GM18519 (cell line): ENCODE results near the gene MAN2B2.
"Not testable (repeated sequence)": the region's sequence is repeated elsewhere in the genome, so short reads cannot be mapped to it uniquely, and the experiment has no call there.

Experiments
- ATAC-seq: cut with Tn5 transposase; IDR thresholded peaks from one replicate; pipeline ENCODE4 v1.9.1; 2021; ENCODE audit warnings: mild to moderate bottlenecking, moderate library complexity; ENCODE audit not compliant: unreplicated experiment, low FRiP score

The MAN2B2 gene

GRCh38 chr4:6663596-6664393 lies 88.8 kb downstream of the MAN2B2 start:
- ATAC-seq, result no peak

DNA sequence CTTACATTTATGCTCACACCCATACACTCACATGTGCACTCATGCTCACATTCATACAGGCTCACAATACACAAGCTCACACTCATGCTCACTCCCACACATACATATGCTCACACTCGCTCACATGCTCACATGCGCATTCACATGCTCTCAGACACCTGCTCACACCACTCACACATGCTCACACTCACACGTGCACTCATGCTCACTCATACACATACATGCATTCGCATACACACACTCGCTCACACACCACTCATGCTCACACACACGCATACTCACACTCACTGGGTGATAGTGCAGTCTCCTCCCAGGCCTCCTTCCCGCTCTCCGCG lies 90.3 kb downstream of the MAN2B2 start:
- no peak for ATAC-seq

DNA sequence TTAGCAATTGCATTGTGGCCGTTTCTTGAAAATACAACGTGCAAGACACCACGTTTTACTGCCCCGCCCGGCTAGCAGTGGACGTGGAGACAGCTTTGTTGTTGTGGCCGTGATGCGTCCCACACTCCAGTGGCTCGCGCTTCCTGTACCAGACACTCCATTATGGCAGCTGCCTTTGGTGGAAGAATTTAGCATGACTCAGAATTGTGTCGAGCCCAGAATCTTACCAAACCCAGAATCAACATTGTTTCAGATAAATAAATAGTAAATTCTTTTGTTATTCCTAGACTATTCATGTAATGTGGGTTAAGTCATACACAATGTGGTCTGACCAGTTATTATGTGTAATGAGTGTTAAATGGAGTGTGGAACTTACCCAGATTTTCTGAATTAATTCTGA lies 93.4 kb downstream of the MAN2B2 start:
- no peak for ATAC-seq

- ATAC-seq, result no peak
Measured at GRCh38 chr4:6671648-6672047, 96.7 kb downstream of the MAN2B2 start.

GRCh38 chr4:6672131-6672530 lies 97.1 kb downstream of the MAN2B2 start:
- no peak for ATAC-seq

DNA sequence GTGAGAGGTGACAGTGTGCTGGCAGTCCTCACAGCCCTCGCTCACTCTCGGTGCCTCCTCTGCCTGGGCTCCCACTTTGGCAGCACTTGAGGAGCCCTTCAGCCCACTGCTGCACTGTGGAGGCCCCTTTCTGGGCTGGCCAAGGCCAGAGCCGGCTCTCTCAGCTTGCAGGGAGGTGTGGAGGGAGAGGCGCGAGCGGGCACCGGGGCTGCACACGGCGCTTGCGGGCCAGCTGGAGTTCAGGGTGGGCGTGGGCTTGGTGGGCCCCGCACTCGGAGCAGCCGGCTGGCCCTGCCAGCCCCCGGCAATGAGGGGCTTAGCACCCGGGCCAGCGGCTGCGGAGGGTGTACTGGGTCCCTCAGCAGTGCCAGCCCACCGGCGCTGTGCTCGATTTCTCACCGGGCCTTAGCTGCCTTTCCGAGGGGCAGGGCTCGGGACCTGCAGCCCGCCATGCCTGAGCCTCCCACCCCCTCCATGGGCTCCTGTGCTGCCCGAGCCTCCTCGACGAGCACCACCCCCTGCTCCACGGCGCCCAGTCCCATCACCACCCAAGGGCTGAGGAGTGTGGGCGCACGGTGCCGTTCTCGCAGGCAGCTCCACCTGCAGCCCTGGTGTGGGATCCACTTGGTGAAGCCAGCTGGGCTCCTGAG lies 97.7 kb downstream of the MAN2B2 start:
- not testable (repeated sequence) for ATAC-seq
